SU-DHL-6 (cell line): ENCODE data around the gene MGAT5.
"Not testable (repeated sequence)": the region's sequence is repeated elsewhere in the genome, so short reads cannot be mapped to it uniquely, and the experiment has no call there.

Experiments used
- H2AFZ ChIP-seq: fragments of 200-600 bp; sonication (generic); 2 replicates; pipeline ENCODE4 v1.6.1; 2014; ENCODE audit warnings: low read depth, mild to moderate bottlenecking, moderate library complexity, mixed read lengths, antibody characterized with exemption, low read length; ENCODE audit not compliant: severe bottlenecking
- H3F3A ChIP-seq: fragments of 200-600 bp; shearing (Covaris generic); 2 replicates; pipeline ENCODE4 v1.6.0; 2016; ENCODE audit warnings: antibody characterized with exemption, mild to moderate bottlenecking; ENCODE audit not compliant: insufficient read depth
- H3K27ac ChIP-seq: fragments of 200-600 bp; sonication (generic); 2 replicates; pipeline ENCODE4 v1.5.1; 2016; ENCODE audit warnings: low read depth, mild to moderate bottlenecking, low read length, moderate library complexity, mixed read lengths
- H3K27me3 ChIP-seq: fragments of 200-600 bp; sonication (generic), shearing (Covaris generic); 2 replicates; pipeline ENCODE4 v1.6.0; 2014; ENCODE audit warnings: mild to moderate bottlenecking, low read length
- H3K36me3 ChIP-seq: fragments of 200-600 bp; sonication (generic); 2 replicates; pipeline ENCODE4 v1.6.1; 2014; ENCODE audit warnings: mild to moderate bottlenecking, low read length, mixed read lengths
- H3K4me2 ChIP-seq: fragments of 300-600, 200-600 bp; shearing (Covaris generic), sonication (generic); 2 replicates; pipeline ENCODE4 v1.6.0; 2014; ENCODE audit warnings: low read length, low read depth, mild to moderate bottlenecking; ENCODE audit not compliant: poor library complexity, severe bottlenecking
- H3K4me3 ChIP-seq: fragments of 200-600 bp; sonication (generic); 2 replicates; pipeline ENCODE4 v1.5.1; 2014; ENCODE audit warnings: antibody characterized with exemption, low read length, mild to moderate bottlenecking, mixed read lengths; ENCODE audit not compliant: insufficient read depth, poor library complexity, severe bottlenecking
- H3K79me2 ChIP-seq: fragments of 200-600 bp; sonication (generic); 2 replicates; pipeline ENCODE4 v1.6.1; 2014; ENCODE audit warnings: mild to moderate bottlenecking, low read length, moderate library complexity; ENCODE audit not compliant: insufficient read depth
- H3K9ac ChIP-seq: fragments of 200-600 bp; sonication (generic); 2 replicates; pipeline ENCODE4 v1.7.0; 2014; ENCODE audit warnings: mild to moderate bottlenecking, low read length
- H3K9me2 ChIP-seq: fragments of 200-600 bp; sonication (generic); replicated peaks from 2 replicates; pipeline ENCODE4 v1.6.1; 2014; ENCODE audit warnings: low read length; ENCODE audit not compliant: insufficient read depth
- H3K9me3 ChIP-seq: fragments of 200-600 bp; sonication (generic); 2 replicates; pipeline ENCODE4 v1.6.1; 2014; ENCODE audit warnings: low read length, mixed read lengths; ENCODE audit not compliant: insufficient read depth
- H4K20me1 ChIP-seq: fragments of 200-600 bp; sonication (generic); 2 replicates; pipeline ENCODE4 v1.6.1; 2014; ENCODE audit warnings: low read depth, mild to moderate bottlenecking, antibody characterized with exemption, low read length, moderate library complexity, mixed read lengths
- EZH2phosphoT487 ChIP-seq: fragments of 200-600 bp; sonication (generic), shearing (Covaris generic); conservative IDR thresholded peaks from 2 replicates; pipeline ENCODE4 v1.6.1; 2018; ENCODE audit warnings: mild to moderate bottlenecking, antibody characterized with exemption, low read length, moderate library complexity, mixed read lengths
- TF ChIP-seq, protein P1 (sequence below): fragments of 200-600 bp; sonication (generic); IDR thresholded peaks from one replicate; pipeline ENCODE4 v1.5.1; 2017; ENCODE audit warnings: antibody characterized with exemption, mild to moderate bottlenecking, low read length, moderate library complexity; ENCODE audit not compliant: insufficient read depth, poor library complexity, severe bottlenecking

The MGAT5 gene

DNA sequence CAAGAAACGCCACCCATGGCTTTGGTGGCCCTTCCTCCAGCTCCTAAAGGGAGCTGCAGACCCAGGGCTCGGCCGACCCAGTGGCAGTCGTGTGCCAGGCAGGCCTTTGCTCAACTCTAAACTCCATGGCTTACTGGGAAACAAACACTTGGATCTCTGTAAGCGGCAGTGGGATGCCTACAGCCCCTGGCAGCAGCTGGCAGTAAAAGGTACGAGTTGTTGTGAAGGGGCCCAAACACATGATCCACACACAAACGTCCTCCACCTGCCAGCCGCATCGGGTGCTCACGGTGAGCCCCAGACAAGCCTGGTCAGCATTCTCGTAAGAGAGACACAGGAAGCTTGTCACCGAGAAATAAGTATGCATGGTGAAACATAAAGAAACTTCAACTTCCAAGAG, 214.9 kb downstream of the MGAT5 start:
- Histone ChIP-seq H3K4me3 (no peak overlapping the region), H2AFZ (no peak overlapping the region), H3K4me2 (no peak overlapping the region), H3K9me2 (no peaks in the 10 kb centered on the region), H3K9me3 (no peaks in the 10 kb centered on the region), H3K79me2 (no peaks in the 10 kb centered on the region), H3K36me3 (no peaks in the 10 kb centered on the region), H3K9ac (no peak overlapping the region), H3F3A (no peaks in the 10 kb centered on the region), H4K20me1 (no peaks in the 10 kb centered on the region), H3K27me3 (no peaks in the 10 kb centered on the region), H3K27ac (no peak overlapping the region)
- TF ChIP-seq, protein P1, sequence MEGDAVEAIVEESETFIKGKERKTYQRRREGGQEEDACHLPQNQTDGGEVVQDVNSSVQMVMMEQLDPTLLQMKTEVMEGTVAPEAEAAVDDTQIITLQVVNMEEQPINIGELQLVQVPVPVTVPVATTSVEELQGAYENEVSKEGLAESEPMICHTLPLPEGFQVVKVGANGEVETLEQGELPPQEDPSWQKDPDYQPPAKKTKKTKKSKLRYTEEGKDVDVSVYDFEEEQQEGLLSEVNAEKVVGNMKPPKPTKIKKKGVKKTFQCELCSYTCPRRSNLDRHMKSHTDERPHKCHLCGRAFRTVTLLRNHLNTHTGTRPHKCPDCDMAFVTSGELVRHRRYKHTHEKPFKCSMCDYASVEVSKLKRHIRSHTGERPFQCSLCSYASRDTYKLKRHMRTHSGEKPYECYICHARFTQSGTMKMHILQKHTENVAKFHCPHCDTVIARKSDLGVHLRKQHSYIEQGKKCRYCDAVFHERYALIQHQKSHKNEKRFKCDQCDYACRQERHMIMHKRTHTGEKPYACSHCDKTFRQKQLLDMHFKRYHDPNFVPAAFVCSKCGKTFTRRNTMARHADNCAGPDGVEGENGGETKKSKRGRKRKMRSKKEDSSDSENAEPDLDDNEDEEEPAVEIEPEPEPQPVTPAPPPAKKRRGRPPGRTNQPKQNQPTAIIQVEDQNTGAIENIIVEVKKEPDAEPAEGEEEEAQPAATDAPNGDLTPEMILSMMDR = no peak
- TF ChIP-seq EZH2phosphoT487 = no peak

- Histone ChIP-seq H3K4me3 (no peak overlapping the region), H3K27ac (no peak overlapping the region), H3K27me3 (no peaks in the 10 kb centered on the region), H3K79me2 (no peaks in the 10 kb centered on the region), H3K36me3 (no peaks in the 10 kb centered on the region), H2AFZ (no peak overlapping the region), H3F3A (no peaks in the 10 kb centered on the region), H3K9me2 (no peaks in the 10 kb centered on the region), H4K20me1 (no peaks in the 10 kb centered on the region), H3K9me3 (no peaks in the 10 kb centered on the region), H3K9ac (no peak overlapping the region), H3K4me2 (no peak overlapping the region)
- no peak for TF ChIP-seq EZH2phosphoT487
- TF ChIP-seq, protein P1 = no peak
These were observed 215.7 kb downstream of the MGAT5 start for GRCh38 chr2:134469516-134470115.

DNA sequence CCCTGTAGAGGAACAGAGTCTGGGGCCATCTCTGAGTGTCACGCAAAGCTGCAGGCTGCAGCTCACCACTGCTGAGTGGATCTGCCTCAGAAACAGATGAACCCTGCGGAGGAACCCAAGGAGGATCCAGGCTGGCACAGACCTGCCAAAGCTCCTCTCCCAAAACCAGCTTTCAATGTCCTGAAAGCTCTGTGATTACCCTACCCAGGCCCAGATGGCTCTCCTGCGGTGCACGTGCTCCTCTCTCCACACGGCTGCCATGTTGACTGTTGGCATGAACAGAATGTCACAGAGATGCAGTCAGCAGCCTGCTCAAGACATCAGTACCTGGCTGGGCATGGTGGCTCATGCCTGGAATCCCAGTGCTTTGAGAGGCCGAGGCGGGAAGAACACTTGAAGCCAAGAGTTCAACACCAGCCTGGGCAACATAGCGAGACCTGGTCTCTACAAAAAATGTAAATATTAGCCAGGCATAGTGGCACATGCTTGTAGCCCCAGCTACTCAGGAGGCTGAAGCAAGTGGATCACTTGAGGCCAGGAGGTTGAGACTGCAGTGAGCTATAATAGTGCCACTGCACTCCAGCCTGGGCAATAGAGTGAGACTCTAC, 216.8 kb downstream of the MGAT5 start:
- Histone ChIP-seq H3K36me3 (no peaks in the 10 kb centered on the region), H3K79me2 (no peaks in the 10 kb centered on the region), H2AFZ (no peak overlapping the region), H3K27ac (no peak overlapping the region), H3F3A (no peaks in the 10 kb centered on the region), H4K20me1 (no peaks in the 10 kb centered on the region), H3K9me3 (no peaks in the 10 kb centered on the region), H3K9me2 (no peaks in the 10 kb centered on the region), H3K4me3 (no peak overlapping the region), H3K9ac (no peak overlapping the region), H3K4me2 (no peak overlapping the region), H3K27me3 (no peaks in the 10 kb centered on the region)
- TF ChIP-seq EZH2phosphoT487 = no peak
- TF ChIP-seq, protein P1 = no peak

GRCh38 chr2:134476982-134477381, 223.1 kb downstream of the MGAT5 start:
- not testable (repeated sequence) for H3K79me2 ChIP-seq, H3K27ac ChIP-seq, H3K4me3 ChIP-seq, H2AFZ ChIP-seq, H3K9me3 ChIP-seq, H3K36me3 ChIP-seq, H3F3A ChIP-seq, H4K20me1 ChIP-seq, H3K9me2 ChIP-seq, H3K27me3 ChIP-seq, H3K9ac ChIP-seq, H3K4me2 ChIP-seq
